22Rv1 (cell line): ENCODE measurements around the gene GFRA1.

ENCODE experiments used
- H3K27ac ChIP-seq: fragments of 450-650 bp; 2 replicates; pipeline ENCODE4 v1.5.1; 2017
- ZFX ChIP-seq: fragments of 450-650 bp; IDR thresholded peaks from 2 replicates; pipeline ENCODE4 v1.6.1; 2017; ENCODE audit warnings: antibody characterized with exemption, borderline replicate concordance
- TF ChIP-seq, protein P1 (sequence below): fragments of 450-650 bp; IDR thresholded peaks from 2 replicates; pipeline ENCODE4 v1.5.1; 2017; ENCODE audit warnings: mild to moderate bottlenecking

GFRA1 gene

DNA sequence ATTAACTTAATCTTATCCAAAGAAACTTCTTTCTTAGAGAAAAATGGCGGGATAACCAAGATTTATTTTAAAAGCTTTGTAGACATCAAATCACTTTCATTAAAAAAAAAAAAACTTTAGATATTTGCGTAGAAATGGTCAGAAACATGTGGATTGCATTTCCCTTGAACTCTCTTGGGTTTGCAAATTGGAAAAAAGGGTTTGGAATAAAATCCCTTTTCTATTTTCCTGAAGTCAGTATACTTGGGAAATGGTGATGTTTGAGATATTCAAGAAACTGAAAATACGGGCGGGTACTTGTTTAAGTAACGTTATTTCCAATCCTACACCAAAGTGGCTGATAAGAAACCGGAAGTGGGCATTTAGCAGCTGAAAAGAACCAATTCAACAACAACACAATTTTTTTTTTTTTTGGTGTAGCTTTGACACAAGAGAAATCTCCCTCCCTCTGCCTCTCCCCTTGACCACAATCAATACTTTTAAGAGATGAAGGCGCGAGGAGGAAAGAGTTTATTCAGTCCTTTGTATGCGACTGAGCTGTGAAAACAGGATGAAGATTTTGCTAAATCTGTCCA, 13.7 kb upstream of the GFRA1 start:
- TF ChIP-seq, protein P1, sequence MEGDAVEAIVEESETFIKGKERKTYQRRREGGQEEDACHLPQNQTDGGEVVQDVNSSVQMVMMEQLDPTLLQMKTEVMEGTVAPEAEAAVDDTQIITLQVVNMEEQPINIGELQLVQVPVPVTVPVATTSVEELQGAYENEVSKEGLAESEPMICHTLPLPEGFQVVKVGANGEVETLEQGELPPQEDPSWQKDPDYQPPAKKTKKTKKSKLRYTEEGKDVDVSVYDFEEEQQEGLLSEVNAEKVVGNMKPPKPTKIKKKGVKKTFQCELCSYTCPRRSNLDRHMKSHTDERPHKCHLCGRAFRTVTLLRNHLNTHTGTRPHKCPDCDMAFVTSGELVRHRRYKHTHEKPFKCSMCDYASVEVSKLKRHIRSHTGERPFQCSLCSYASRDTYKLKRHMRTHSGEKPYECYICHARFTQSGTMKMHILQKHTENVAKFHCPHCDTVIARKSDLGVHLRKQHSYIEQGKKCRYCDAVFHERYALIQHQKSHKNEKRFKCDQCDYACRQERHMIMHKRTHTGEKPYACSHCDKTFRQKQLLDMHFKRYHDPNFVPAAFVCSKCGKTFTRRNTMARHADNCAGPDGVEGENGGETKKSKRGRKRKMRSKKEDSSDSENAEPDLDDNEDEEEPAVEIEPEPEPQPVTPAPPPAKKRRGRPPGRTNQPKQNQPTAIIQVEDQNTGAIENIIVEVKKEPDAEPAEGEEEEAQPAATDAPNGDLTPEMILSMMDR = no peak
- no peak for TF ChIP-seq ZFX
- H3K27ac ChIP-seq = no peak overlapping the region

DNA sequence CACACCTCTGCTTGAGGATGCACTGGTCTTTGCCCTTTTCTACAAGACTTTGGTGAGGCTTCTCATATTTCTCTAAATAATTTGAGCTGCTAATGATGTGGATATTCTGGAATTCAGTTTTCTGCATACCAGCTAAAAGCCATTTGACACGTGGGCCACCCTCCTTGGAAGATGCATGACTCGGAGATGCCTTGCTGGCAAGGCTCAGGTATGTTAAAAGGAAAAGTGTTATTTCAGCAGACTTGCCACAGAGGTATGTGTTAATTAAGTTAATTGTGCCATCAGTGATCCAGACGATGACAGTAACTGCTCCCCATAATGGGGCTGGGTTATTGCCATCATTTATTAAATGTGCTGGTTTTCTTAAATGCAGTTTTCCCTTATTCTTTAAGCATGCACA, 8.8 kb upstream of the GFRA1 start:
- no peak overlapping the region for H3K27ac ChIP-seq
- no peak for TF ChIP-seq ZFX
- TF ChIP-seq, protein P1 = no peak

DNA sequence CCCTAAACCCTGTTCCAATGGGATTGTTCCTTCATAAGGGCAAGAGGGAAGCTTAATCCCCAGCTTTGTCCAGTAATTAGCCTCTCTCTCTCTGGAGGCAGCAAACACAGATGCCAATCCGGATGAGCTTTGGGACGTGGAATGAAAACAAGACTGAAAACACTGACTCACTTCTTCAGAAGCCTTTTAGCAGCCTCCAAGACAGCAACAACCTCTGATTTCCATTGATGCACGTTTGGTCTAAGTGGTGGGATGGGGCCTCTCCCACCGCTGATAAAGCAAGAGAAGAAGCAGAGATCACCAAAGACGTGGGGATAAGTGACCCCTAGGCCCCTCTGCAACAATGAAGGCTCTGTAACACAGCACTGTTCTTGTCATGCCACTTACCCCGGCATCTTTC, 5.8 kb upstream of the GFRA1 start:
- TF ChIP-seq, protein P1 = no peak
- no peak for TF ChIP-seq ZFX
- no peak overlapping the region for H3K27ac ChIP-seq

DNA sequence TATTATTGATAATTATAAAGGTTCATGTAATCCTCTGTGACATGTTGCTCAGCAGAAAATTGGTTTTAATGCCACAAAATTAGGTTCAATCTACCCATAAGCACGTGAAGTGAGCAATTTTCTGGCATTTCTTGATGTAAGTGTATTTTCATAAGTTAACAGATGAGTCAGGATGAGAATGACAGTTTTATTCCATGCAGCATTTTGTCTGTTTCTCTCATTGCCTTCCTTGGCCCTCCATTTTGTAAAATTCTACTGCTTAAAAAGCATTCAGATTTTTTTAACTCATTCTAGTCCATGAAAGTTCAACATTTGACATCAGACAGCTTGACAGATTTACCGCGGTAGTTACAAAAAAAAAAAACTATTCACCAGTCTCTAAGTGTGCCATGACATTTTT, 4.0 kb upstream of the GFRA1 start:
- no peak overlapping the region for H3K27ac ChIP-seq
- TF ChIP-seq, protein P1 = no peak
- TF ChIP-seq ZFX = no peak

DNA sequence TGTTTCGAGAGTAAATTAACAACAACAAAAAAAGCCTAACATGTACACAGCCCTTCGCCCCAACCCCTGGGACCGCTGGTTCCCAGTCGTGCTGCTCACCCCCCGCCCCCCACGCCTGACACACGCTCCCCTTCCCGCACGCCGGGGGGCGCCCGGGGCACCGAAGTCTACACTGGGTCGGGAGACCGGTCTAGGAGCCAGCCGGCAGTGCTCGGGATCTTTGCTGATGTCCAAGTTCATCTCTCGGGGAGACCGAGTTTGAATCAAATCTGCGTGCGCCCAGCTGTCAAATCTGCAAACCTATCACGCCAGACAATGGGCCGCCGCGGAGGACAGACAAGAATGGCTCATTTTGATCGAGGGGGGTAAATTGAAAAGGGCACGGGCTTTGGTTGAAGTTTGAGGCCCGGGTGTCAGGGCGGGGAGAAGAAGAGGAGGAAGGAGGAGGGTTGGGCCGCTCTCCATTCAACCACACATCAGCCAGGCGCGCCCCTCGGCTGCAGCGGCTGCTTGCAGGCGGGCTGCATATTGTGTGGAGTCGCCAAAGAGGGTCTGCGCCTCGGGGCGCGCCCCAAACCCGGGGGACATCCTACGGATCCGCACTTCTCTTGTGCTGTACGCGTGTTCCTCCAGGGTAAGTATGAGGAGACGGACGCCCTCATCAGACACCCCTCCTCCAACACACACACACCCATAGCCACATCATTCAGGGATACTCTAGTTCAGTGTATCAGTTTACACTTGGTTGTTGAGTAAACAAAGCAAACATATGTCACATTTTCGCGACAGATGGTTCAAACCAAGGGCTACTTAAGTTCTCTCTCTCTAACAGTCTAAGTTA, 1.3 kb upstream of the GFRA1 start:
- TF ChIP-seq, protein P1 = 0 out of 2 replicates have a peak, but pooled peaks have one; percentile 6
- TF ChIP-seq ZFX = no peak
- no peak overlapping the region for H3K27ac ChIP-seq

DNA sequence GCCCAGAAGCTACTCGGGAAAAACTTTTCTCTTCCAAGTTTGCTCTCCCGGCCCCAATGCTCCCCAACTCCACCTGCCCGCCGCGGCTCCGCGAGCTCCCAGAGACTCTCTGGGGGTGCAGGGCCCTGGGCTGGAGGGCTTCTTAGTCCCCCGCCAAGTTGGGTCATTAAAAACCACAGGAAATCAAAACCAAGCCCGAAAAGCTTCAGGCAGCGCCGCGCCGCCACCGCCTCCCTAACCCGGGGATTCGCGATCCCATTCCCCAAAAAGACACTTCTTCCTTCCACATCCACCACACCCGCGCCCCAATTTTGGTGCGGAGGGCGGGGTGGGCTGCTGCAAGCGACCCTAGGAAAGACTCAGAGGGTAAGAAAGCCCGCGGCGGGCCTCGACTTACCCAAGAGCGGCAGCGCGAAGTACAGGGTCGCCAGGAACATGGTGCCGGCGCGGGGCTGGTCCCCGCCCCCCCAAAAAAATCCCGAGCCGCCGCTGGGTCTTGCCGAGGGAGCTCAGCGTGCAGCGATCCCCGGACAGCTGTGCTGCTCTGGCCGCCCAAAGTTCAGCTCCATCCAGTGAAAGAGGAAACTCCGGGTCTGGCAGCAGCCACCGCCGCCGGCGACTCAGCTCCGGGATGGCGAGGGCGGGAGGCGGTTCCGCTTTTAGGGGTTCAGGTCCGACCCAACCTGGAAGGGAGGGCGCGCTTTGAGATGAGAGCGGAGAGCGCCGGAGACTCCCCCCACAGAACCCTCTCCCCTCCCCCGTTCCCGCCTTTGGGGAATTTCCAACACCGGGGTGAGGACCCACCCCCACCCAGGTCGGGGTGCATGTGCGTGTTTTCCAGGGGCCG, 1.2 kb downstream of the GFRA1 start:
- H3K27ac ChIP-seq = no peak overlapping the region
- no peak for TF ChIP-seq ZFX
- TF ChIP-seq, protein P1 = no peak
